SK-N-MC (cell line): ENCODE data around the gene PIK3R2.
"Not testable (repeated sequence)": the region's sequence is repeated elsewhere in the genome, so short reads cannot be mapped to it uniquely, and the experiment has no call there.

Experiments used
- DNase-seq: peaks from one replicate; pipeline ENCODE4 v3.0.0-alpha.2; 2011; ENCODE audit warnings: low read depth, low spot score
- H3K27ac ChIP-seq: fragments of 200-600 bp; sonication (generic); 2 replicates; pipeline ENCODE4 v1.5.1; 2016; ENCODE audit warnings: mixed run types
- H3K36me3 ChIP-seq: fragments of 200-600 bp; sonication (generic); 2 replicates; pipeline ENCODE4 v1.6.1; 2017; ENCODE audit warnings: antibody characterized with exemption, low read length, mixed read lengths; ENCODE audit not compliant: insufficient read depth
- H3K4me3 ChIP-seq: fragments of 200-600 bp; sonication (generic); 2 replicates; pipeline ENCODE4 v1.5.1; 2016
- H3K9ac ChIP-seq: fragments of 200-600 bp; sonication (generic); 2 replicates; pipeline ENCODE4 v1.8.0; 2017; ENCODE audit warnings: mixed run types, mixed read lengths; ENCODE audit not compliant: insufficient read length
- H3K9me3 ChIP-seq: fragments of 200-600 bp; sonication (generic); 2 replicates; pipeline ENCODE4 v1.6.1; 2017; ENCODE audit warnings: low read depth, mild to moderate bottlenecking, antibody characterized with exemption, low read length, moderate library complexity, mixed read lengths
- EZH2 ChIP-seq: fragments of 200-600 bp; sonication (generic); IDR thresholded peaks from one replicate; pipeline ENCODE4 v1.6.1; 2017; ENCODE audit warnings: antibody characterized with exemption
- FOXP2 ChIP-seq: optimal IDR thresholded peaks from 2 replicates; pipeline ENCODE3; 2011; ENCODE audit warnings: mild to moderate bottlenecking, moderate library complexity; ENCODE audit not compliant: insufficient read depth; ENCODE audit errors: extremely low read length, control extremely low read depth
- POLR2AphosphoS5 ChIP-seq: IDR thresholded peaks from 2 replicates; pipeline ENCODE4 v1.6.1; 2012; ENCODE audit warnings: mild to moderate bottlenecking, low read depth, low read length, borderline replicate concordance

Gene PIK3R2

GRCh38 chr19:18152817-18153555 is at the start of gene PIK3R2:
TSS of gene PIK3R2 (plus strand) at chr19:18153163. CDS start at chr19:18155880, 2,717 bp downstream.
- Histone ChIP-seq H3K9ac (peak within 1 kb of the TSS; percentile 95), H3K9me3 (no peaks in the 10 kb centered on the region), H3K27ac (peak within 1 kb of the TSS; percentile 95), H3K36me3 (no peaks in the 10 kb centered on the region; the same call in 1 of the 2 replicates), H3K4me3 (peak within 1 kb of the TSS; percentile 95)
- TF ChIP-seq EZH2 = no peak
- TF ChIP-seq FOXP2 = peak; percentile 78
- TF ChIP-seq POLR2AphosphoS5 = peak; percentile 43; the same call in 1 of the 2 replicates
- peak; percentile 90 for DNase-seq

GRCh38 chr19:18104793-18105131 is 48.2 kb upstream of the PIK3R2 start:
- H3K9ac ChIP-seq = no peak overlapping the region
- TF ChIP-seq EZH2 = no peak
- no peak for TF ChIP-seq POLR2AphosphoS5
- TF ChIP-seq FOXP2 = no peak
- H3K27ac ChIP-seq = no peak overlapping the region
- no peak for DNase-seq
- H3K9me3 ChIP-seq = no peaks in the 10 kb centered on the region
- H3K4me3 ChIP-seq = peak overlapping the region; percentile 49
- H3K36me3 ChIP-seq = no peaks in the 10 kb centered on the region

- not testable (repeated sequence) for H3K4me3 ChIP-seq, H3K9me3 ChIP-seq, DNase-seq, H3K36me3 ChIP-seq, H3K9ac ChIP-seq, H3K27ac ChIP-seq
Measured at GRCh38 chr19:18105259-18105658, 47.7 kb upstream of the PIK3R2 start.

GRCh38 chr19:18107235-18107634 is 45.7 kb upstream of the PIK3R2 start:
- DNase-seq = no peak
- no peaks in the 10 kb centered on the region for H3K36me3 ChIP-seq
- H3K27ac ChIP-seq = no peak overlapping the region
- no peak overlapping the region for H3K4me3 ChIP-seq
- no peak overlapping the region for H3K9ac ChIP-seq
- H3K9me3 ChIP-seq = no peaks in the 10 kb centered on the region
- TF ChIP-seq POLR2AphosphoS5 (no peak), FOXP2 (no peak), EZH2 (no peak)

GRCh38 chr19:18108897-18109296 is 44.1 kb upstream of the PIK3R2 start:
- H3K36me3 ChIP-seq = no peaks in the 10 kb centered on the region
- no peak for TF ChIP-seq POLR2AphosphoS5
- no peak for TF ChIP-seq FOXP2
- TF ChIP-seq EZH2 = no peak
- H3K27ac ChIP-seq = peak overlapping the region; percentile 5; the same call in 1 of the 2 replicates
- peak overlapping the region; percentile 29; the same call in 1 of the 2 replicates for H3K4me3 ChIP-seq
- DNase-seq = no peak
- peak overlapping the region; percentile 29 for H3K9ac ChIP-seq
- H3K9me3 ChIP-seq = no peaks in the 10 kb centered on the region

- Histone ChIP-seq H3K36me3 (no peaks in the 10 kb centered on the region), H3K4me3 (peak overlapping the region; percentile 89), H3K9ac (peak overlapping the region; percentile 29), H3K27ac (peak overlapping the region; percentile 5; the same call in 1 of the 2 replicates), H3K9me3 (no peaks in the 10 kb centered on the region)
- no peak for DNase-seq
- no peak for TF ChIP-seq POLR2AphosphoS5
Measured at GRCh38 chr19:18109341-18109732, 43.6 kb upstream of the PIK3R2 start.

- Histone ChIP-seq H3K4me3 (peak overlapping the region; percentile 89), H3K9ac (peak overlapping the region; percentile 68), H3K9me3 (no peaks in the 10 kb centered on the region), H3K36me3 (no peaks in the 10 kb centered on the region), H3K27ac (no peak overlapping the region)
- no peak for DNase-seq
- TF ChIP-seq FOXP2 = no peak
- no peak; the same call in 1 of the 2 replicates for TF ChIP-seq POLR2AphosphoS5
- TF ChIP-seq EZH2 = no peak
Measured at GRCh38 chr19:18109733-18110608, 43.0 kb upstream of the PIK3R2 start.

- H3K36me3 ChIP-seq = no peaks in the 10 kb centered on the region
- DNase-seq = no peak
- TF ChIP-seq EZH2 (no peak), POLR2AphosphoS5 (no peak), FOXP2 (no peak)
- peak overlapping the region; percentile 68 for H3K9ac ChIP-seq
- no peak overlapping the region for H3K27ac ChIP-seq
- no peaks in the 10 kb centered on the region for H3K9me3 ChIP-seq
- peak overlapping the region; percentile 89 for H3K4me3 ChIP-seq
Measured at GRCh38 chr19:18110609-18111232, 42.2 kb upstream of the PIK3R2 start.
